GM19463 (cell line): ENCODE measurements around the gene STAT6.
"Not testable (repeated sequence)": the region's sequence is repeated elsewhere in the genome, so short reads cannot be mapped to it uniquely, and the experiment has no call there.

ENCODE experiments used
- ATAC-seq: cut with Tn5 transposase; IDR thresholded peaks from one replicate; pipeline ENCODE4 v1.9.1; 2021; ENCODE audit warnings: mild to moderate bottlenecking, moderate library complexity; ENCODE audit not compliant: unreplicated experiment

STAT6 gene

GRCh38 chr12:57127726-57128518, 16.8 kb upstream of the STAT6 start, which contains the start of gene LRP1:
LRP1 (plus strand) TSS chr12:57128483; CDS start chr12:57128965, 482 bp downstream.
- no peak for ATAC-seq

- peak; percentile 49 for ATAC-seq
Measured at GRCh38 chr12:57127101-57127725, 16.1 kb upstream of the STAT6 start.

GRCh38 chr12:57126561-57126960, 15.4 kb upstream of the STAT6 start:
- no peak for ATAC-seq

GRCh38 chr12:57126061-57126460, 14.9 kb upstream of the STAT6 start:
- ATAC-seq = no peak

GRCh38 chr12:57124261-57124877, 13.2 kb upstream of the STAT6 start:
- ATAC-seq = no peak

GRCh38 chr12:57123813-57124212, 12.7 kb upstream of the STAT6 start:
- no peak for ATAC-seq

GRCh38 chr12:57120718-57121117, 9.6 kb upstream of the STAT6 start:
- not testable (repeated sequence) for ATAC-seq

- ATAC-seq = no peak
Measured at GRCh38 chr12:57119294-57120085, 8.3 kb upstream of the STAT6 start.

GRCh38 chr12:57118711-57119271, 7.6 kb upstream of the STAT6 start:
- no peak for ATAC-seq

GRCh38 chr12:57116580-57117281, 5.6 kb upstream of the STAT6 start:
- ATAC-seq = no peak

- no peak for ATAC-seq
Measured at GRCh38 chr12:57112492-57113294, 1.5 kb upstream of the STAT6 start.

- ATAC-seq = peak; percentile 64
Measured at GRCh38 chr12:57110104-57111030, 795 bp downstream of the STAT6 start.

GRCh38 chr12:57109207-57110103, 1.7 kb downstream of the STAT6 start:
- ATAC-seq = no peak

- ATAC-seq = no peak
Measured at GRCh38 chr12:57107456-57108155, 3.6 kb downstream of the STAT6 start.

GRCh38 chr12:57106021-57106708, 5.0 kb downstream of the STAT6 start:
- ATAC-seq = no peak
